ENCODE measurements around the gene RTN4RL2. TPM values are rescaled to one million over a fixed set of nuclear protein-coding genes. Genes with fewer than 3 reads are reported as not detected.

RTN4RL2 gene
- total and polyA plus RNA-seq, 12 donors: 0.24 to 2.1 (median 0.71) TPM; not detected in 3

DNA sequence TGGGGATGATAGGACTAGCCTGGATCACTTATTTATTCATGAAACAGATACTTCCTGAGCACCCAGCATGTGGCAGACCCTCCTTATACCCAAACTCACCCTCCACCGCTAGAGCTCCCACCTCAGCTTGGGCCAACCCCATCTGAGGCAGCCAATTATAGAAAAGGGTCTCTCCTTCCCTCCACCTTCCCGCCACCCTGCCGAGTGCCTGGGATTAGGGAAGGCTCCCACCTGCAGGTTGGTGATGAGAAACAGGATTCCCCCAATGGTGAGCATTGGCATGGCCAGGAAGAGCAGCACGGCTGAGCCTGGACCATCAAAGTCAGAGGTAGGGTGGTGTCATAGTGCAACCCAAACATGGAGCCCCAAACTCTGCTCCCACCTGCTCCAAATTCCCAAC, 39.3 kb upstream of the RTN4RL2 start:
- no peak for DNase-seq
- Histone ChIP-seq H3K27me3 (no peaks in the 10 kb centered on the region), H3K27ac (no peak overlapping the region), H3K9me3 (replicated peaks in 1 of 3) (no peaks in the 10 kb centered on the region), H3K4me1 (replicated peaks in 1 of 2) (peaks cover 20 to 36% of the 10 kb centered on the region in 2 donors), H3K4me3 (no peak overlapping the region), H3K36me3 (replicated peaks in 1 of 2) (peaks cover 0 to 41% of the 10 kb centered on the region in 2 donors)
- 96 to 100% (median 98%) methylated on average over 3 to 4 of the region's 4 CpGs for WGBS, 4 donors
- intact Hi-C loops (cut with DNase I): no loop called here
- TF ChIP-seq POLR2A (IDR thresholded peaks at IDR 0.05): no peak

DNA sequence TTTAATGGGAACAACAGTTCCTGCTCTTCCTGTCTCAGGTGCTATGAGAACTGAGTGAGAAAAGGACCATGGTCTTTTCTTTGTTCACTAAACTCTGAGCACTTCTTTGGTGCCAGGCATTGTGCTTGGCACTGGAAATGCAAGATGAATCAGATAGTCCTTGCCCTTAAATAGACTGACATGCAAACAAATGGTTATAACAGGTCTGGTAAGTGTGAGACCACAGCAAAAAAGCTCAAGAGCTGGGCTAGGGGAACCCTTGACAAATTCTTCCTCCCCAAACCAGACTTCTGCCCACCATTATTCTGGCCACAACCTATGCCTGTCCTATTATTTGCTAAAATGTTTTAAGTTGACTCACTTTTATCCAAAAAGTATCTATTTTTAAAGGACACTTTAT, 38.5 kb upstream of the RTN4RL2 start:
- intact Hi-C loops (cut with DNase I): no loop called here

DNA sequence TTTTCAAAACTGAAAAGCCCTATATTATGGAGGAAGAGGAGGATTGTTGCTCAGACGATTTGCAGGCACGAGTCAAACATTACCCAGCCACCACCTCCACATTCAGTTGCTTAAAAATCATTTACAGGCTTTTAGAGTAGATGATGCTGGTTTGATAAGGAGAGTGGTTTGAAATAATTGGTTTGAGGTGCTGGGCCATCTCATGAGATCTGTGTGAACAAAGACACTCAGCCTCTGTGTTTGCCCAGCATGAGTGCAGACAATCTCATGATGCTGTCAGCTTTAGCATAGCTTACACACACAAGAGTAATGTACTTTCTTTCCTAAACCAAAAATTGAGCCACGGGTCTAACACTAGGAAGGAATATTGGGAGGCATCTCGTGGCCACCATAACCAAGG, 37.7 kb upstream of the RTN4RL2 start:
- intact Hi-C loops (cut with DNase I): no loop called here
- peaks cover 0 to 25% of the 10 kb centered on the region in 2 donors for H3K36me3 ChIP-seq (replicated peaks in 1 of 2)
- 87 to 96% (median 91%) methylated on average over 4 of the region's 4 CpGs for WGBS, 4 donors
- no peak overlapping the region for H3K27ac ChIP-seq
- H3K4me3 ChIP-seq: no peak overlapping the region
- H3K27me3 ChIP-seq: no peaks in the 10 kb centered on the region
- TF ChIP-seq, protein P1, sequence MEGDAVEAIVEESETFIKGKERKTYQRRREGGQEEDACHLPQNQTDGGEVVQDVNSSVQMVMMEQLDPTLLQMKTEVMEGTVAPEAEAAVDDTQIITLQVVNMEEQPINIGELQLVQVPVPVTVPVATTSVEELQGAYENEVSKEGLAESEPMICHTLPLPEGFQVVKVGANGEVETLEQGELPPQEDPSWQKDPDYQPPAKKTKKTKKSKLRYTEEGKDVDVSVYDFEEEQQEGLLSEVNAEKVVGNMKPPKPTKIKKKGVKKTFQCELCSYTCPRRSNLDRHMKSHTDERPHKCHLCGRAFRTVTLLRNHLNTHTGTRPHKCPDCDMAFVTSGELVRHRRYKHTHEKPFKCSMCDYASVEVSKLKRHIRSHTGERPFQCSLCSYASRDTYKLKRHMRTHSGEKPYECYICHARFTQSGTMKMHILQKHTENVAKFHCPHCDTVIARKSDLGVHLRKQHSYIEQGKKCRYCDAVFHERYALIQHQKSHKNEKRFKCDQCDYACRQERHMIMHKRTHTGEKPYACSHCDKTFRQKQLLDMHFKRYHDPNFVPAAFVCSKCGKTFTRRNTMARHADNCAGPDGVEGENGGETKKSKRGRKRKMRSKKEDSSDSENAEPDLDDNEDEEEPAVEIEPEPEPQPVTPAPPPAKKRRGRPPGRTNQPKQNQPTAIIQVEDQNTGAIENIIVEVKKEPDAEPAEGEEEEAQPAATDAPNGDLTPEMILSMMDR (IDR thresholded peaks at IDR 0.05): no peak
- TF ChIP-seq POLR2A (IDR thresholded peaks at IDR 0.05): no peak
- H3K9me3 ChIP-seq (replicated peaks in 1 of 3): no peaks in the 10 kb centered on the region
- no peak for DNase-seq
- peaks cover 36 to 52% of the 10 kb centered on the region in 2 donors for H3K4me1 ChIP-seq (replicated peaks in 1 of 2)

More for the DNA sequence above, 38.5 kb upstream of the RTN4RL2 start:
- H3K4me3 ChIP-seq: no peak overlapping the region
- no peaks in the 10 kb centered on the region for H3K9me3 ChIP-seq (replicated peaks in 1 of 3)
- H3K4me1 ChIP-seq (replicated peaks in 1 of 2): peaks cover 28 to 44% of the 10 kb centered on the region in 2 donors
- H3K36me3 ChIP-seq (replicated peaks in 1 of 2): peaks cover 0 to 34% of the 10 kb centered on the region in 2 donors
- TF ChIP-seq, protein P1 (IDR thresholded peaks at IDR 0.05): no peak
- no peak for TF ChIP-seq POLR2A (IDR thresholded peaks at IDR 0.05)
- no peak for DNase-seq
- H3K27me3 ChIP-seq: no peaks in the 10 kb centered on the region
- H3K27ac ChIP-seq: no peak overlapping the region

DNA sequence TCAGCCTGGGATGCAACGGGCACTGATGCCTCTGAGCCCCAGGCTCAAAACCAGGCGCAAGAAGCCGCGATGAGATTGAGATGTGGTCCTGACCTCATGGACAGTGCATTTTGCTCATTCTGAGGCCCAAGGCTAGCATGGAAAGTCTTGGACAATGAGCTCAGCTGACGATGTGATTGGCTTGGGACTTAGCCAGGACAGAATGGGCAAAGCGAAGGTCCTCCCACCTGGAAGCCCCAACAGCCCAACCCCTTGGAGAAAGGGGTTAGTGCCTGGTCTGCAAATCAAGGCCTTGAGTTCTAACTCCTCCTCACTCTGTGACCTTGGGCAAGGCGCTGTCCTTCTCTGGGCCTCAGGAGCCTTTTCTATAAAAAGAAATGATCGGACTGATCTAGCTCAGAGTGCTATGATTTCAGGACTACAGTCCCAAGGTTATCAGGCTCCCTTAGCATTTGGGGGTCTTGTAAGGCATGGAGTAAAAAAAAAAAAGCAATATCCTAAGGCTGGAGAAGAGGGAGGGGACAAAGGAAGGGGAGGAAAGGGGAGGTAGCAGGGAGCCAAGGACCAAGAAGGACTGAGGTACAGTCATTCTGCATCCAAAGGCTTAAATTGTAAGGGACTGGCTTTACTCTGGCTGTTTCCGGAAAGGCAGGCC, 36.1 kb upstream of the RTN4RL2 start:
- intact Hi-C loops (cut with DNase I): no loop called here
- Histone ChIP-seq H3K36me3 (replicated peaks in 1 of 2) (peaks cover 0 to 17% of the 10 kb centered on the region in 2 donors), H3K27ac (peak overlapping the region in 4 of 5 donors; percentile 25 to 96 (median 59)), H3K4me1 (replicated peaks in 1 of 2) (peaks cover 36 to 59% of the 10 kb centered on the region in 2 donors), H3K9me3 (replicated peaks in 1 of 3) (no peaks in the 10 kb centered on the region), H3K27me3 (no peaks in the 10 kb centered on the region), H3K4me3 (peak overlapping the region in 1 of 4 donors; percentile 29)
- no peak for TF ChIP-seq POLR2A (IDR thresholded peaks at IDR 0.05)
- TF ChIP-seq, protein P1 (IDR thresholded peaks at IDR 0.05): no peak
- DNase-seq: peak; percentile 25 to 83 (median 61)
- 47 to 61% (median 55%) methylated on average over 9 of the region's 9 CpGs for WGBS, 4 donors
